Cardiac muscle cell (in vitro differentiated cells and primary cell): Measurements from ENCODE around the gene NBDY. TPM values are rescaled to one million over a fixed set of nuclear protein-coding genes. Genes with fewer than 3 reads are reported as not detected.

Experiments used
- DNase-seq, 2 donors: peaks; one replicate each; pipeline versions ENCODE4 v3.0.0 to v3.0.0-alpha.2; 2010 to 2017; ENCODE audit warnings: low read depth in 1 of 2, low spot score in 1 of 2
- H3K27ac ChIP-seq: fragments of 200-600 bp; sonication (generic); 2 replicates; pipeline ENCODE4 v1.5.1; 2016
- H3K27me3 ChIP-seq: fragments of 200-600 bp; sonication (generic); 2 replicates; pipeline ENCODE4 v1.6.0; 2016; ENCODE audit warnings: control low read depth
- H3K36me3 ChIP-seq: fragments of 200-600 bp; sonication (generic); 2 replicates; pipeline ENCODE4 v1.5.1; 2016; ENCODE audit warnings: control low read depth
- H3K4me1 ChIP-seq: fragments of 200-600 bp; sonication (generic); 2 replicates; pipeline ENCODE4 v1.8.1; 2017; ENCODE audit warnings: low read depth, mild to moderate bottlenecking, mixed run types
- H3K4me3 ChIP-seq: fragments of 200-600 bp; sonication (generic); 2 replicates; pipeline ENCODE4 v1.5.1; 2016; ENCODE audit warnings: mild to moderate bottlenecking
- H3K9me3 ChIP-seq: fragments of 200-600 bp; sonication (generic); 2 replicates; pipeline ENCODE4 v1.5.1; 2017; ENCODE audit warnings: low read depth, mild to moderate bottlenecking, control low read depth
- polyA plus RNA-seq: library from polyadenylated mRNA; unstranded; fragments of >200 nt; fragmentation: Nextera tagmentation; extraction: Ambion mirVana; gene quantifications from 2 replicates; pipeline ENCODE4 v1.2.1, GENCODE V29; 2016
- total RNA-seq: library from RNA; depleted of rRNA; stranded (reverse); fragments of >200 nt; gene quantifications from 2 replicates; pipeline ENCODE4 v1.2.3, GENCODE V29; 2016
- TF ChIP-seq, protein P1 (sequence below): IDR thresholded peaks from 2 replicates; pipeline ENCODE4 v1.5.1; 2012; ENCODE audit warnings: low read depth, mild to moderate bottlenecking, low read length

Gene NBDY
- total and polyA plus RNA-seq, 2 experiments from 2014 or later = 13.1 to 243 TPM

DNA sequence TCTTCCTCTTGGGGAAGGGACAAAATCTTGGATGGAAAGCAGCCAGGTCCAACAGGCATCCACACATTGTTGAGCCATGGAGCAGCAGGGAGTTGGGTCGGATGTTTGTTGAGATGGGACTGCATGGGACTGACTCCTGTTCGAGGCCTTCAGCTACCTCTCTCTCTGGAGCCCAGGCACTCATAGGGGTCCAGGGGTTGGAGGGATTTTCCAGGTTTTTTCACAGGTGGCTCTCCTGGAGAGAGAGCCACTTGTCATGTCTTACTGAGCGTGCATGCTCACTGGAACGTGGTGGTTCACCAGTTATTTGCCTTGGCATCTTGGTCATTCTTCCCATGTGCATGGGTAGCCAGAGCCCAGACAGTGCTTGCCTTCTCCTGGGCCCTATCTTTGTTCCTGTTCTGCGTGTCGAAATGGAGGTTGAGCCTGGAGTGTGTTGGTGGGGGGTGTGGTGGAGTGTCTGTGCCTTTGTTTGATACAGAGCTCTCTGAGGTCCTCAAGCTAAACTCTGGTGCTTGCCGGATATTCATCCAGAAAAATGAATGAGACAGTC is 60.6 kb downstream of the NBDY start:
- TF ChIP-seq, protein P1, sequence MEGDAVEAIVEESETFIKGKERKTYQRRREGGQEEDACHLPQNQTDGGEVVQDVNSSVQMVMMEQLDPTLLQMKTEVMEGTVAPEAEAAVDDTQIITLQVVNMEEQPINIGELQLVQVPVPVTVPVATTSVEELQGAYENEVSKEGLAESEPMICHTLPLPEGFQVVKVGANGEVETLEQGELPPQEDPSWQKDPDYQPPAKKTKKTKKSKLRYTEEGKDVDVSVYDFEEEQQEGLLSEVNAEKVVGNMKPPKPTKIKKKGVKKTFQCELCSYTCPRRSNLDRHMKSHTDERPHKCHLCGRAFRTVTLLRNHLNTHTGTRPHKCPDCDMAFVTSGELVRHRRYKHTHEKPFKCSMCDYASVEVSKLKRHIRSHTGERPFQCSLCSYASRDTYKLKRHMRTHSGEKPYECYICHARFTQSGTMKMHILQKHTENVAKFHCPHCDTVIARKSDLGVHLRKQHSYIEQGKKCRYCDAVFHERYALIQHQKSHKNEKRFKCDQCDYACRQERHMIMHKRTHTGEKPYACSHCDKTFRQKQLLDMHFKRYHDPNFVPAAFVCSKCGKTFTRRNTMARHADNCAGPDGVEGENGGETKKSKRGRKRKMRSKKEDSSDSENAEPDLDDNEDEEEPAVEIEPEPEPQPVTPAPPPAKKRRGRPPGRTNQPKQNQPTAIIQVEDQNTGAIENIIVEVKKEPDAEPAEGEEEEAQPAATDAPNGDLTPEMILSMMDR = no peak
- no peak for DNase-seq
- Histone ChIP-seq H3K27me3 (no peaks in the 10 kb centered on the region), H3K27ac (no peak overlapping the region), H3K9me3 (no peaks in the 10 kb centered on the region), H3K4me3 (no peak overlapping the region), H3K36me3 (no peaks in the 10 kb centered on the region), H3K4me1 (no peaks in the 10 kb centered on the region)

DNA sequence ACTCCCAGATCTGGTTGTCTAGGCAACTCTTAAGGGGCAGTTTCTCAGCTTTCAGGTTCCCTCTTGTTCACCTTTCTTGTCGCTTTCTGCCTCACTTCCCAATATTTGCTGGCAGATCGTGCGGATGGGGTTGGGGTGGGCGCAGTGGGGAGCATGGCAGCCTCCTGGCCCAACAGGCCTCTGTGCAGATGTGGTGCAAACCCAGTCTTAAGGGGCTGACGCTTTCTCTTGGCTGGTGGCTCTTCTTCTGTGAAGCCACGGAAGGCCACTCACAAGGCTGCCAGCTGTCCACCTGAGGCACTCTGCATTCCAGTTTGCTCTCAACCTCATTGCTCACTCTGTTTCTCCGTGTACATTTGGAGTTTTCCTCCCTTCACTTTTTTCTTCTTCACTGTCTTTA is 61.7 kb downstream of the NBDY start:
- no peak for DNase-seq
- Histone ChIP-seq H3K36me3 (no peaks in the 10 kb centered on the region), H3K27ac (no peak overlapping the region), H3K9me3 (no peaks in the 10 kb centered on the region), H3K4me3 (no peak overlapping the region), H3K27me3 (no peaks in the 10 kb centered on the region), H3K4me1 (no peaks in the 10 kb centered on the region)
- TF ChIP-seq, protein P1 = no peak

DNA sequence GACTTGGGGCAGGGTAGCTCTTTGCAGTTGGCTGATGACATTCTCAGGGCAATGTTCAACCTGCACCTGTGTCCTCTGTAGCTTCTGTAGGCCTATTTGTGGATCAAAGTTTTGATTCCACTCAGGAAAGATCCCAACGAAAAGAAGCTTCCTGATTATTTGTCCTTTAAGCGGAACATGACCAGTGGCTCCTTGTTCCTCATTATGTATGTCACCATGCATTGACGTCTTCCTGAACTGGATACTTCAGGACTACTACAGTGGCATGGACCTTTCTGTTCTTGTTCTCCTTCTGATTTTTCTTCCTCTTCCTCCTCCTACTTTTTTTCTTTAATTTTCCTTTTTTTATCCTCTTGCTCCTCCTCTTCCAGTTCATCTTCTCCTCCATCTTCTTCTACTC is 62.4 kb downstream of the NBDY start:
- Histone ChIP-seq H3K4me3 (no peak overlapping the region), H3K27ac (no peak overlapping the region), H3K9me3 (no peaks in the 10 kb centered on the region), H3K4me1 (no peaks in the 10 kb centered on the region), H3K36me3 (no peaks in the 10 kb centered on the region), H3K27me3 (no peaks in the 10 kb centered on the region)
- no peak for DNase-seq
- TF ChIP-seq, protein P1 = no peak

DNA sequence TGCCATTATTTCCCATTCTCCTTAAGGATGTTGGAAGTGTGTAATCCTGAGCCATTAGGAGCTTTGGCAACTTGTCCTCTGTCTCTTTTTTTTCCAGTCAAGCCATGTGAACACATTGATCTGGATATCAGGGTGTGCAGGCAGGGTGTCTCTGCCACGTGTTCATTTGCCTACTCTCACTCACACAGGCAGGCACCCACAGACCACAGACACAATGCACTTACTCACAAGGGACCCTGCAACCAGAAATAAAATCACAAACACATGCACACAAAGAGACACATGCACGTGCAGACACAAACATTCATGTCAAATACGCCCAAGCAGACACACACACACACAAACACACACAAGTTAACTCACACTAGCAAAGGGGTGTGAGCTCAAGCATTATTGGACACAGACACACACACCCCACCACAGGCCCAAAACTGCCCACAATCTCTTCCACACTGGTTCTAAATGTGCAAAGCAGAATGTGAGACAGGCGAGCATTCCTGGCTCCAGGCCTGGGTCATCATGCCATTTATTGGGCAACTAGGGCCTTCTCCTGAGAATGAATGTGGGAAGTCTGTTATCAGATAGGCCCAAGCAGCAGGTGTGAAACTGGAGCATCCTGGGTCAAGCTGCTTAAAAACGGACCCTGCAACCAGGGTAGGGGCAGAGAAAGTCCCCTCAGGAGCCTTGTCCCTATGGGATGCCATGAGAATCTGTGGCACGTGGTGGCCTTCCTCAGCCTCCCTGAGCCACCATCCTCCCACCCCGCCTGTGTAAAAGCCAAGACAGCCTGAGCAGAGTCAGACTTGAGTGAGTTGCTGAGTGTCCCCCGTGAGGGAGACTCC is 63.4 kb downstream of the NBDY start:
- H3K9me3 ChIP-seq = no peaks in the 10 kb centered on the region
- no peak for DNase-seq
- TF ChIP-seq, protein P1 = no peak
- no peaks in the 10 kb centered on the region for H3K36me3 ChIP-seq
- no peak overlapping the region for H3K27ac ChIP-seq
- H3K4me3 ChIP-seq = no peak overlapping the region
- no peaks in the 10 kb centered on the region for H3K4me1 ChIP-seq
- H3K27me3 ChIP-seq = no peaks in the 10 kb centered on the region

DNA sequence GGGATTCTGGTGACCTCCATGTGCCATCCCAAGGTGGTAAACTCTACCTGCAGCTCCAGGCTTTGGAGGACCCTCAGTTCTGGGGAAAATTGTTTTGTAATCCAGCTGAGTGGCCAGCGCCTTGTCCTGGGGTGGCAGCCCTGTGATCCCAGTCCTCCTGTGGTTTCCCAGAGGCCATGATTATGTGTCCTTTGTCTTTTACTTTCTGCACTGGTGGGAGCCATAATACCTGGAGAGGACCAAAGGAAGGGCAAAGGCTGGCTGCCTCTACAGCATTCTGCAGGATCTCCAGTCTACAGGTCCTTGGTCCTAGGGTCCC is 64.0 kb downstream of the NBDY start:
- TF ChIP-seq, protein P1 = no peak
- Histone ChIP-seq H3K4me1 (no peaks in the 10 kb centered on the region), H3K27ac (no peak overlapping the region), H3K27me3 (no peaks in the 10 kb centered on the region), H3K36me3 (no peaks in the 10 kb centered on the region), H3K9me3 (no peaks in the 10 kb centered on the region), H3K4me3 (no peak overlapping the region)
- DNase-seq = no peak
